H1 (cell line): ENCODE data around the gene RRN3. TPM values are rescaled to one million over a fixed set of nuclear protein-coding genes. Genes with fewer than 3 reads are reported as not detected.
"Not testable (repeated sequence)": the region's sequence is repeated elsewhere in the genome, so short reads cannot be mapped to it uniquely, and the experiment has no call there.

Experiments
- CTCF ChIA-PET: fragments of 300-600 bp; sonication (Branson Sonifier 250); formaldehyde crosslinking; loops from one replicate; lab custom pipeline; 2021; ENCODE audit not compliant: partially characterized antibody; lab: Charles Lee
- POLR2A ChIA-PET: fragments of 300-600 bp; sonication (Branson Sonifier 250); formaldehyde crosslinking; loops from one replicate; lab custom pipeline; 2021; ENCODE audit warnings: inconsistent platforms; ENCODE audit not compliant: partially characterized antibody; lab: Charles Lee
- DNase-seq, 2 experiments: peaks; one replicate each; pipeline versions ENCODE4 v3.0.0 to v3.0.0-alpha.2; 2010 to 2022; ENCODE audit warnings: low spot score in 2 of 2, low read depth in 1 of 2, mixed read lengths in 1 of 2
- FAIRE-seq: peaks from 2 replicates; lab custom pipeline; 2011; peaks lifted over from hg19 to GRCh38; lab: Jason Lieb, UNC
- H2AFZ ChIP-seq: 2 replicates; pipeline ENCODE4 v1.8.1; 2012; ENCODE audit warnings: low read length, inconsistent platforms
- H2AK5ac ChIP-seq: 2 replicates; pipeline ENCODE4 v1.6.1; 2013; ENCODE audit warnings: low read depth, low read length
- H2BK120ac ChIP-seq: replicated peaks from 2 replicates; pipeline ENCODE3; 2013; ENCODE audit warnings: low read depth, low read length, inconsistent platforms
- H2BK12ac ChIP-seq: 2 replicates; pipeline ENCODE4 v1.6.1; 2013; ENCODE audit warnings: low read depth, low read length
- H2BK15ac ChIP-seq: 2 replicates; pipeline ENCODE4 v1.6.1; 2013; ENCODE audit warnings: low read length
- H2BK20ac ChIP-seq: 2 replicates; pipeline ENCODE4 v1.6.1; 2013; ENCODE audit warnings: low read length
- H2BK5ac ChIP-seq: 2 replicates; pipeline ENCODE4 v1.6.1; 2013; ENCODE audit warnings: low read depth, low read length
- H3K14ac ChIP-seq: 2 replicates; pipeline ENCODE4 v1.6.1; 2013; ENCODE audit warnings: inconsistent platforms; ENCODE audit not compliant: insufficient read length
- H3K18ac ChIP-seq: 2 replicates; pipeline ENCODE4 v1.6.1; 2013; ENCODE audit warnings: low read length; ENCODE audit errors: extremely low read depth
- H3K23ac ChIP-seq: 2 replicates; pipeline ENCODE4 v1.6.1; 2013; ENCODE audit warnings: inconsistent platforms; ENCODE audit not compliant: insufficient read length
- H3K23me2 ChIP-seq: 2 replicates; pipeline ENCODE4 v1.6.1; 2013; ENCODE audit warnings: low read depth, low read length
- H3K27ac ChIP-seq: 2 replicates; pipeline ENCODE4 v1.6.1; 2011; ENCODE audit warnings: low read depth, low read length, inconsistent platforms
- H3K27me3 ChIP-seq, 4 experiments: replicated peaks in 1 of 4; 1 replicate in 1 of 4; 2 replicates in 3 of 4; pipeline versions ENCODE4 v1.6.1 to v1.8.1; 2011 to 2013; ENCODE audit warnings: low read length in 3 of 4, mild to moderate bottlenecking in 3 of 4, inconsistent platforms in 2 of 4, mixed read lengths in 2 of 4, moderate library complexity in 1 of 4; ENCODE audit not compliant: control insufficient read depth in 3 of 4, insufficient read depth in 3 of 4; ENCODE audit errors: extremely low read depth in 1 of 4
- H3K36me3 ChIP-seq, 4 experiments: 2 replicates each; pipeline versions ENCODE4 v1.6.1 to v1.8.1; 2011 to 2013; ENCODE audit warnings: mild to moderate bottlenecking in 4 of 4, low read length in 3 of 4, moderate library complexity in 2 of 4, control low read depth in 1 of 4, inconsistent platforms in 1 of 4; ENCODE audit not compliant: insufficient read depth in 4 of 4, control insufficient read depth in 2 of 4
- H3K4ac ChIP-seq: replicated peaks from 2 replicates; pipeline ENCODE3; 2013; ENCODE audit warnings: low read length, low read depth, mixed read lengths, inconsistent platforms; ENCODE audit not compliant: insufficient read length
- H3K4me1 ChIP-seq, 4 experiments: replicated peaks in 1 of 4; 1 replicate in 1 of 4; 2 replicates in 3 of 4; pipeline versions ENCODE4 v1.6.1 to v1.8.1; 2011 to 2013; ENCODE audit warnings: low read length in 3 of 4, inconsistent platforms in 2 of 4, mixed read lengths in 1 of 4; ENCODE audit not compliant: insufficient read depth in 4 of 4, control insufficient read depth in 3 of 4
- H3K4me2 ChIP-seq, 2 experiments: 2 replicates each; pipeline versions ENCODE4 v1.6.1 to v1.8.1; 2011 to 2013; ENCODE audit warnings: low read depth in 2 of 2, low read length in 2 of 2, control low read depth in 1 of 2, inconsistent platforms in 1 of 2, mild to moderate bottlenecking in 1 of 2; ENCODE audit not compliant: insufficient read depth in 1 of 2
- H3K4me3 ChIP-seq, 4 experiments: fragments of 200-600, 300-600 bp in 1 of 4; sonication (generic), shearing (Covaris generic), sonication (Bioruptor Twin) in 1 of 4; 2 replicates each; pipeline versions ENCODE4 v1.5.1 to v1.8.1; 2011 to 2016; ENCODE audit warnings: low read length in 4 of 4, low read depth in 3 of 4, control low read depth in 2 of 4, inconsistent platforms in 2 of 4, mild to moderate bottlenecking in 2 of 4, mixed read lengths in 1 of 4, moderate library complexity in 1 of 4; ENCODE audit not compliant: insufficient read depth in 2 of 4; ENCODE audit errors: extremely low read depth in 1 of 4
- H3K56ac ChIP-seq: replicated peaks from 2 replicates; pipeline ENCODE3; 2013; ENCODE audit warnings: low read depth, mild to moderate bottlenecking, mixed read lengths, low read length, inconsistent platforms; ENCODE audit not compliant: insufficient read length
- H3K79me1 ChIP-seq: 2 replicates; pipeline ENCODE4 v1.6.1; 2013; ENCODE audit warnings: low read depth, low read length, control low read depth
- H3K79me2 ChIP-seq, 2 experiments: 2 replicates each; pipeline versions ENCODE4 v1.6.1 to v1.8.1; 2012 to 2013; ENCODE audit warnings: low read length in 2 of 2, mild to moderate bottlenecking in 2 of 2, inconsistent platforms in 1 of 2; ENCODE audit not compliant: insufficient read depth in 2 of 2, control insufficient read depth in 1 of 2
- H3K9ac ChIP-seq, 4 experiments: replicated peaks in 1 of 4; 1 replicate in 1 of 4; 2 replicates in 3 of 4; pipeline versions ENCODE4 v1.6.1 to v1.8.1; 2011 to 2013; ENCODE audit warnings: low read depth in 3 of 4, low read length in 3 of 4, control low read depth in 2 of 4, mild to moderate bottlenecking in 2 of 4, moderate library complexity in 2 of 4, inconsistent platforms in 1 of 4; ENCODE audit errors: extremely low read depth in 1 of 4
- H3K9me3 ChIP-seq, 2 experiments: 2 replicates each; pipeline versions ENCODE4 v1.6.1 to v1.8.1; 2012 to 2013; ENCODE audit warnings: mild to moderate bottlenecking in 2 of 2, moderate library complexity in 2 of 2, control low read depth in 1 of 2, inconsistent platforms in 1 of 2, low read depth in 1 of 2, low read length in 1 of 2, mixed read lengths in 1 of 2; ENCODE audit not compliant: insufficient read depth in 2 of 2
- H4K20me1 ChIP-seq, 2 experiments: replicated peaks in 1 of 2; 2 replicates each; pipeline versions ENCODE3 to v1.8.1; 2011 to 2013; ENCODE audit warnings: inconsistent platforms in 2 of 2, low read length in 2 of 2, mild to moderate bottlenecking in 1 of 2; ENCODE audit not compliant: insufficient read depth in 2 of 2, control insufficient read depth in 1 of 2
- H4K5ac ChIP-seq: 2 replicates; pipeline ENCODE4 v1.6.1; 2013; ENCODE audit warnings: low read length, low read depth, mixed read lengths, inconsistent platforms; ENCODE audit not compliant: insufficient read length
- H4K8ac ChIP-seq: 2 replicates; pipeline ENCODE4 v1.8.0; 2013; ENCODE audit warnings: mild to moderate bottlenecking, moderate library complexity, low read length, inconsistent platforms; ENCODE audit not compliant: insufficient read depth; ENCODE audit errors: extremely low read depth
- H4K91ac ChIP-seq: replicated peaks from 2 replicates; pipeline ENCODE3; 2013; ENCODE audit warnings: low read length, mixed read lengths, inconsistent platforms; ENCODE audit not compliant: insufficient read length
- WGBS, 2 experiments: shearing (Covaris generic) in 1 of 2; methylation state at CpG; one replicate each; pipeline versions ENCODE4 v1.1.6 to v1.1.7; 2013 to 2015; ENCODE audit warnings: low lambda C conversion rate in 2 of 2, mixed read lengths in 2 of 2, inconsistent platforms in 1 of 2, low coverage in 1 of 2, missing lambda C conversion rate in 1 of 2; ENCODE audit not compliant: insufficient replicate concordance in 2 of 2, insufficient coverage in 1 of 2, insufficient read length in 1 of 2; ENCODE audit errors: extremely low coverage in 1 of 2, missing lambda C conversion rate in 1 of 2; 5-methylcytosine and 5-hydroxymethylcytosine counted together
- polyA plus RNA-seq, 7 experiments: library from polyadenylated mRNA; depleted of rRNA in 3 of 7; stranded (reverse) in 5 of 7; unstranded in 2 of 7; fragments of >200 nt in 5 of 7; fragments of 200-250 nt in 2 of 7; gene quantifications; 1 replicate in 5 of 7; 2 replicates in 1 of 7; 4 replicates in 1 of 7; pipeline versions ENCODE4 v1.2.1 to v1.2.3, GENCODE V29; 2011 to 2013; ENCODE audit warnings: missing spikeins in 2 of 7, mixed read lengths in 2 of 7
- total RNA-seq: library from RNA; stranded (reverse); fragmentation: NEBNext Ultra II Directional; extraction: Animal tissue kit (Norgen Biotek cat#: 25700); gene quantifications from 2 replicates; pipeline ENCODE4 v1.2.1, GENCODE V29; 2021

The RRN3 gene
- total and polyA plus RNA-seq, 2 of the 8 experiments (the other 6 are each of a cell fraction or from before 2014, with no cell fraction given): 15.1 to 26.0 TPM

- FAIRE-seq, H2BK12ac ChIP-seq, POLR2A ChIA-PET, H3K9me3 ChIP-seq, H3K9ac ChIP-seq, H4K20me1 ChIP-seq, H3K4ac ChIP-seq, H3K4me1 ChIP-seq, H3K14ac ChIP-seq, H2BK20ac ChIP-seq, H3K79me1 ChIP-seq, H2BK120ac ChIP-seq, H3K4me2 ChIP-seq, H3K56ac ChIP-seq, H3K23ac ChIP-seq, DNase-seq, H2BK5ac ChIP-seq, H2AFZ ChIP-seq, H4K8ac ChIP-seq, H3K27ac ChIP-seq, CTCF ChIA-PET, H3K18ac ChIP-seq, H3K27me3 ChIP-seq, H3K23me2 ChIP-seq, H4K5ac ChIP-seq, H2BK15ac ChIP-seq, H2AK5ac ChIP-seq, H4K91ac ChIP-seq, H3K4me3 ChIP-seq: not testable (repeated sequence)
- Histone ChIP-seq H3K79me2 (peaks cover 0 to 13% of the 10 kb centered on the region in 2 experiments; a peak in 2 of 4 replicates), H3K36me3 (peaks cover 0 to 20% (median 3%) of the 10 kb centered on the region in 4 experiments; a peak in 2 of 8 replicates)
- 99% methylated on average over 20 of the region's 50 CpGs; no CpG with 5 or more reads in 1 of the 2 experiments for WGBS, 2 experiments
Observed at GRCh38 chr16:15135483-15136360, 41.6 kb upstream of the RRN3 start.
